GM19351 (cell line): ENCODE results near the gene ALG1.
A peak's percentile ranks its signal among the peaks of the same experiment; 100 is the strongest.
"Not testable (repeated sequence)": the region's sequence is repeated elsewhere in the genome, so short reads cannot be mapped to it uniquely, and the experiment has no call there.

ENCODE experiments used
- ATAC-seq: cut with Tn5 transposase; IDR thresholded peaks from one replicate; pipeline ENCODE4 v1.9.1; 2021; ENCODE audit warnings: mild to moderate bottlenecking, moderate library complexity; ENCODE audit not compliant: unreplicated experiment

The ALG1 gene

DNA sequence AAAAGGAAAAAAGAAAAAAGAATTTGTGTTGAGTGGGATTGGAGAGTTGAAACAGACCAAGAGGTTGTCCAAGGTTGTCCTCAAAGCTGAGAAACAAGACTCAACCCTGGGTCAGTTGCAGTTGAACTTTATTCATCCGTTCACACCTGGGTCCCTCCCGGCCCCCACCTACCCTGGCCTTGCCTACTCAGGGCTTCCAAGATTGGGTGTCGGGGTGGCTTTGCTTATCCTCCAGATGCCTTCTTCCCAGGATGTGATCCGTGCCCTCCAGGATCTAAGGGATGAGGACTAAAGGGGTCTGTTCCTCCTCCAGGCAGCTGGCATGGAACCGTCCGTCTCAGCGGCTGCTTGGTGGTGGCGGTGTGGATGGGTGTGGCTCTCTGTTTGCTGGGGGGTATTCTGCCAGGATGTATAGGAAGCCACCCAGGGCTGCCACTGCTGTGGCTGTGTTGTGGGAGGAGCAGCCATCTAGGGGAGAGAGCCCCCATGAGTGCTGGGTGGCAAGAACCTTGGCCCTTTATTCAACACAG is 27.6 kb upstream of the ALG1 start:
- no peak for ATAC-seq

DNA sequence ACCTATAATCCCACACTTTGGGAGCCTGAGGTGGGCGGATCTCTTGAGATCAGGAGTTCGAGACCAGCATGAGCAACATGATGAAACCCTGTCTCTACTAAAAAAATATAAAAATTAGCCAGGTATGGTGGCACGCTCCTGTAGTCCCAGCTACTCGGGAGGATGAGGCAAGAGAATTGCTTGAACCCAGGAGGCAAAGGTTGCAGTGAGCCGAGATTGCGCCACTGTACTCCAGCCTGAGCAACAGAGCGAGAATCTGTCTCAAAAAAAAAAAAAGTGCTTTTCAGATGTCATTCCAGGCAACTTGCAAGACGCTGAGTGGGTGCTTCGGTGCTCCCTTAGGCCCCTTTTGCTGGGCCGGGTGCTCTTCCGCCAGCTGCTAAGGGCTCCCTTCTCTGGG is 27.1 kb upstream of the ALG1 start:
- ATAC-seq, result not testable (repeated sequence)

DNA sequence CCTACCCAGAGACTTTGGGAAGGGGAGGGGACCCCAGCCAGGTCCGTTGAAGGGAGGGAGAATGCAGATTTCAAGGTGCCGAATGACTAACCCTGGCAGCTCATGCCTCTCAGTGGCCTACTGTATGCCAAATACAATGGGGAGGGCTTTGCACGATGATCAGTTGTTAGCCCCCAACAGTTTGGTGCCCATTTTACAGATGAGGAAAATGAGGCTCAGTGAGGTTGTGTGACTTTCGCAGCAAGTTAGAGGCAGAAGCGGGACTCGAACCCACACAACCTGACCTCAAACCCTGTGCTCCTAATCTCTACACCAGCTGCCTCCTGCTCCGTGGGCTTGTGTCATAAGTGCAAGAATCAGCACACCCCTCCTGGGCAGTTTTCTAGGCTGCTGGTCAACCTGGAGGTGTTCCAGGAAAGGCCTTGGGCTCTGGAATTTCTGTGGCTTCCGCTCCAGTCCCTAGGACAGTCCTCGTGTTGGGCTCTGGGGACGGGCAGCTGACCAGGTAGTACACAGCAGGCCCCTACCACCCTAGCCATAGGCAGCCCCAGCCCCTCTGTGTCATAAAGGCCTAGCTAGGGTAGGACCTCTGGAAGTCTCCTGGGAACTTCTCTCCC is 26.0 kb upstream of the ALG1 start:
- no peak for ATAC-seq

DNA sequence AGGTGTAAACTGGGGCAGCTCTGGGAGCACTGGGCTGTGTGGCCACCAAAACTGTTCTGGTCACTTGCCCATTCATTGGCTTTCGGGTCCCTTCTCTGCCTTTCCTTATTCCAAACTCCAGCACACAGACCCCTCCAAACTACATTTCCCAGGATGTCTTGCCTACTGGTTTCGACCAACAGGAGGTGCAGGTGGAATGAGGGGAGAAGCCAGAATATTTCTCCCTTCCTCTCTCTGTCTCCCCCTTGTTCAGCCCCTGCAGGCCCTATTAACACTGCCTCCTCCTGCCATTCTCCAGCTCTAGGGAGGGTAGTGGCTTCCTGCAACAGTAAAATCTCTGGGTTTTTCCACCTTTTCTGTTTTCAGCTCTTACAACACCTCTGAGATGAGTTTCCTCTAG is 24.7 kb upstream of the ALG1 start:
- no peak for ATAC-seq

DNA sequence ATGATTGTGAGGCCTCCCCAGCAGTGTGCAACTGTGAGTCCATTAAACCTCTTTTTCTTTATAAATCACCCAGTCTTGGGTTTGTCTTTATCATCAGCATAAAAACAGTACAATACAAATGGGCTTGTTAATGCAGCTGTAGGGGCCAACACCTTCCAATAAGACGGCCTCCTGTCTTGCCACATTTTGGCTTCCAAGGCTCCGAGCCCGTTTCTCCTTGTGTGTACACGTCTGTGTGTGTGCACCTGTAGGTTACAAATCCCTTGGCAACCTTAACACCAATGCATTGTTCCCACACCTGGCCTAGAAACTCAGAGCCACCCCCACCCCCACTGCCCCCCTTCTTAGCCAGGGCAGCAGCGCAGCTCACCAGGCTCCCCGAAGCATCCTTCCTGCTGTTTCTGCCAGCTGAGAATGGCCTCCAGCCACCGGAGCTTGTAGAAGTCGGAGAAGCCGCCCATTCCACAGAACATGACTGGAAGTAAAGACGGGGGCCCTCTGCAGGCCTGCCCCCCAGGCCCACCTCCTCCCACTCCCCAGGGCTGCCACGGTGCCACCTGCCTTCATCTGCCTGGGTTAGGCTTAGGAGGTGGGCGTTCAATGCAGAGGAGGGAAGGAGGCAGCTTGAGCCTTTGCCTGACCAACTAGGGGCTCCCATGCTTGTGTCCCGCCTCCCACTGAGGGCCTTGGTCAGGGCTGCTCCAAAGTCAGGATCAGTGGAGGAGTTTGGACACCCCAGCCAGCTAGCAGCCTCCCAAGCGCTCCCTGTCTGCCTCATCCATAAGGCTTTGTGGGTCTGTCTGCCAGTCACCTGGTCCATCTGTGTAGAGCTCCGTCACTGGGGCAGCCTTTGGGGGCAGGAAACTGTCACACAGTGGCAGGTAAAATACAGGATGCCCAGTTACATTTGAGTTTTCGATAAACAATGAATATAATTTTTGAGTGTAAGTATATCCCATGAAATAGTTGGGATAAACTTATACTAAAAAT is 16.5 kb upstream of the ALG1 start:
- no peak for ATAC-seq

DNA sequence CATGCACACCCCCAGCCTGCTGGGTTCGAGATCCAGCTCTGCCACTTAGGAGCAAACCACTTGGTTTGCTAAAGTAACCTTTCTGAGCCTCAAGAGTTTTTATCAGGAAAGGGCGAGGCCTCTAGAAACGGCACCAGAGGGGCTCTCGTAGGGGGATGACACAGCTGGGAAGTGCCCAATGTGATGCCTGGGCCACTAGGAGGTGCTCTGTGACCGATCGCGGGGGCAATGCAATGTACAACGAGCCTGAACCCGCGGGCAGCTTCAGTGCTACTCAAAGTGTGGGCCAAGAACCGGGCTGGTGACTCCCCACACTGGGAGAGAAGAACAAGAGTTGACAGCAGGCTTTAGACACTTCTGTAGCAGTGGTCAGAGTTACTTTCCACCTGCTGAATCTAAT is 15.3 kb upstream of the ALG1 start:
- ATAC-seq, result no peak

DNA sequence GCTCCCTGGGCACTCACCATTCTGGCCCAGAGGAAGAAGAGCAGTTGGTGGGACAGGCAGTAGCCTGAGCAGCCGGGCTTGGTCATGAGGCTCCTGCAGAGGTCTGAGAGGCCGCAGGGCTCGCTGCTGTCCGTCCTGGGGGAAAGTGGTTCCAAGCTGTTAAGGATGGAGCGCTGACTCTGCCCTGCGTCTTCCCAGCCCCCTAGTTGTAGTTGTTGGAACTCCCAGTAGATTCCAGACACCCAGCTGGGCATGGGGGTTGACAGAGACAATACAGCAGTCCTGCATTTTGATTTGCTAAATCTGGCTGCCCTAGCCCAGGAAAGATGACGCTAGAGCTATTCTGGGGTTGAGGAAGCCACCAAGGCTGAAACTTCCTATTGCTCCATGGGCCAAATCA is 13.2 kb upstream of the ALG1 start:
- no peak for ATAC-seq

DNA sequence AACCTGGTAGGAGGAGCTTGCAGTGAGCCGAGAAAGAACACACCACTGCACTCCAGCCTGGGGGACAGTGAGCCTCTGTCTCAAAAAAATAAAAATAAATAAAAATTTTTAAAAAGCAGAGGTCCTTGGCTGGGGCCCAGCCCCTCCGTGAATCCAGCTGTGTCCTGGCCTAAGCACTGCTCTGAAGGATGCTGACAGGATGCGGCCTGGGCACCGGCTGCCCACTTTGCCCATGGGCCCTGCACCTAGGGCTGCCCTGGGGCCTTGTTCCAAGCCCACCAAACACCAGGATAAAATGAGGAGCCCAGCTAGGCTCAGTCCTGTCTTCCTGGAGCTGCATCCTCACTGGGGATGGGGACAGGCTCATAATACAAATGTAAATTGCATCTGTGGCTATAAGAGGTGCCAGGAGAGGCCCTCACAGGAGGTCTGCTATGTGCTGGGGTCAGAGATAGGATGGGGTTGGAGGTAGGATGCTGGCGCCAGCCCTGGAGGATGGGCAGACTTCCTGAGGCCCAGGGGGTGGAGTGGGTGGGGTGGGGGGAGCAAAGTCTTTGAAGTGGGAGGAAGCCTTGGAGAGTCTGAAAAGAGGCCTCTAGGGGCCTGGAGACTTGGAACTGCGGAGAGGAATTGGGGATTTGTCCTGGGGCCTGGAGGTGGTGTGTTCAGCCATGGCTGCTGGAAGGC is 12.1 kb upstream of the ALG1 start:
- no peak for ATAC-seq

DNA sequence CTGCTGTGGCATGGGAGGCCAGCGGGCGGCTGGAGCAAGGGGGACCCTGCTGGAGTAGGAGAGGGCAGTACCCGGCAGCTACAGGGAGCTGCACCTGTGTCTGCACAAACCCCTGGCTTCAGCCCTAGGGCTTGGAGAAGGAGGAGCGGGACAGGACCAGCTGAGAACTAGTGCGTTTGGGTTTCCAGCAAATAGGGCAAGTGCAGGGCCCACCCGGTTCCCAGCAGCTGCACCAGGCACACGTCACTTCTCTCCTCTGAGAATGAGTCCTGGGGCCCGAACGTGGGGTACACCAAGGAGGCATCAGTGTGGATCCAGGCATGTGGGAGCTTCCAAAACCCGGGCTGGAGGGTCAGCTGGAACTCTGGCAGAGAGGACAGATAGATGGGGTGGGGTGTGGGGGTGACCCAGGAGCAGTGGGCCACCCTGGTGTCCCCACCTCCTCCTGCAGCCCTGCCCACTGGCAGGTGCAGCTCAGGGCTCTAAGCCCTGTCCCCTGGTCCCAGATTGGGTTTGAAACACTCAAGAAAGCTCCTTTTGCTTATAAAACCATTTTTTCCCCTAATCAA is 11.5 kb upstream of the ALG1 start:
- ATAC-seq, result no peak

DNA sequence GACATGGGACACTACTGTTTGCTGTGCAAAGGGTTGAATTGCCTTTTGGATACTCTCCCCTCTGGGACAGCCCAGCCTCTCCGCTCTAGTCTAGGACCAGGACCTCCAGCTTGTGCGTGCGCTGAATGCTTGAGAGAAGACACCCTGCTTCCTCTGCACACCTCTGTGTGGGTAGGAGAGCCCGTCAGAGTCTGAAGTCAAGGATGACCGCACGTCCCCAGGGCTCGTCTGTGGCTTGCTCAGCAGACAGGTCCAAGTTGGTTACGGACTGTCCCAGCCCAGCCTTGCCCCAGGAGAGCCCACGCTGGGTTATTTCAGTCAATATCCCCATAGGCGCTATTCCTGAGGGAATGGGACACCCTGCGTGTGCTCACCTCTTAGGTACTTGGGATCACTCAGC is 9.6 kb upstream of the ALG1 start:
- peak; percentile 91 for ATAC-seq

DNA sequence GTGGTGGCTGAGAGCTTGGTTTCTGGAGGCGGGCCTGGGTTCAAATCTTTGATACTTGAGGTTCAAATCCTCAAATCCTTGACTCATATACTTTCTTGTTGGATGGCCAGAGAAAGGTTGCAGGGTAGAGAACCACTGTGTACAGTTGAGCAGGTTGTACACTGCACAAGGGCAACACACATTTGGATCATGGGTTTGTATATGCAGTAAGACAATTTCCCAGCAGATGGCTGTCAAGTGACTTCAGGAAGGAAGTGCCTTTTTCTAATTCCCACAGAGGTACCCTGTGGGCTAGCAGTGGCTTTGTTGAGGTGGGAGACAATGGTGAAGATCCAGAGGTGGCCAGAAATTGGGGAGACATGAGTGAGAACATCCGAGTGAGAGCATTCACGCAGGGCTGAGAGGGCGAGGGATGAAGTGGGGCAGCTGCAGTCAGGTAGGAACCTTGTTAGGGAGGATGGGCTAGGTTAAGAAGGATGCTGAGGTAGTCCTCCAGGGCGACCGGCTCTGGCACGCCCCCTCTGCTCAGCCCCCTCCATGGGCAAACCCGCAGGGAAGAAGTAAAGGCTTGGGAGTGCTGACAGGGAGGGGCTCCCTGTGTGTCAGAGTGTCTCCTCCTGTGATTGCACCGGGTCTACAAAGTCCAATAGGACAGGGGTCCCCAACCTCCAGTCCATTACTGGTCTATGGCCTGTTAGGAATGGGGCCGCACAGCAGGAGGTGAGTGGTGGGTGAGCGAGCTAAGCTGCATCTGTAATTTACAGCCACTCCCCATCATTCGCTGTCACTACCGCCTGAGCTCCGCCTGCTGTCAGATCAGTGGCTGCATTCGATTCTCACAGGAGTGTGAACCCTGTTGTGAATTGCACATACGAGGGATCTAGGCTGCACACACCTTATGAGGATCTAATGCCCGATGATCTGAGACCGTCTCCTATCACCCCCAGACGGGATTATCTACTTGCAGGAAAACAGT is 8.6 kb upstream of the ALG1 start:
- no peak for ATAC-seq

DNA sequence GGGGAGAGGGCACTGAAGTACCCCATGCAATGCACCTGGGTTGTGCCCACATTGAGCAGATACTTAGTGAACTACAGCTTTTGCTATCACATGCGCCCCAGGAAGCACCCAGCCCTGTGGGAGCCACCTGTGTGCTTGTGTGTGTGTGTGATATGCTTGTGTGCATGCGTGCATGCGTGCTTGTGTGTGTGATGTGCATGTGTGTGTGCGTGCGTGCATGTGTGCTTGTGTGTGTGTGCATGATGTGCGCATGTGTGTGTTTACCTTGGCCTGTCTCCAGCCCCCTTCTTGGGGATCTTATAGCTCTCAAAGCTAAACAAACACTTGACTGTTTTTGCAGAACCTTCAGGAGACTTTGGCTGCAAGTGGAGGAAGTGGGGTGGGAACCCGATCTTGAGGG is 6.7 kb upstream of the ALG1 start:
- ATAC-seq, result no peak

DNA sequence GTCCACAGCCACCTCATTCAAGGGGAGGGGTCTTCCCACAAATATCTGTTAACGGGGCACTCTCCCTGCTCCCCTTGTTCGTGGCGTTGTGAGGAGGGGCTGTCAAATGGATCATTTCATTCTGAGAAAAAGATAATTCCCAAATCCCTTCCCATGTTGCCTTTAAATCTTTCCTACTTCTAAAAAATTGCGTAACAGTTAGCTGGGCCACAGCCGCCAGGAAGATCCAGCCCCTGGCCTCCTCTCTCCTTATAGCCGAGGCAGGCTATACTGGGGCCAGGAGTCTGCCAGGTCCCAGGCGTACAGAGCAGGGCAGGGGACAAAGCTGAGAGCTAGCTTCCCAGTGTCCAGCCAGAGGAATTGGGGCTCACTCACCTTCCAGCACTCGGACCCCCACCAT is 6.3 kb upstream of the ALG1 start:
- ATAC-seq, result no peak

DNA sequence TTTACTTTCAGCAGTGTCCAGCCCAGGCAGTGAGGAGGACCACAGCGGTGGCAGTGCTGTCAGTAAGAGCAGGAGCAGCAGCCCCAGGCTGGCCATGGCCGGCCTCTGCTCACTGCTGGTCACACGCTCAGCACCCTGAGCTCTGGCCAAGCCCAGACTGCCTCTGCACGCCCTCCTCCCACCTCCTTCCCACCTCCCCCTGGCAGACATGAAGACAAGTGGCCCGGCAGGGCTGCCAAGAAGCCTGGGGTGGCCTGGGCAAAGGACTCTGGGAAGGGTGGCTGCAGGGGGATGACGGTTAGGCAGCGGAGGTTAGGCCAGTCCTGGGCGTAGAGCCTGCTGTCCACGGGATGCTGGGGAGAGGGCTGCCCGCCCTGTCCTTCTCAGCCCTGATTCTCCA is 5.8 kb upstream of the ALG1 start, which contains the start of gene C16orf89:
Gene C16orf89, minus strand, starts transcription at position 144 of the 400 bp plus-strand sequence. Its CDS starts 48 bp downstream, at position 96.
- ATAC-seq, result no peak

DNA sequence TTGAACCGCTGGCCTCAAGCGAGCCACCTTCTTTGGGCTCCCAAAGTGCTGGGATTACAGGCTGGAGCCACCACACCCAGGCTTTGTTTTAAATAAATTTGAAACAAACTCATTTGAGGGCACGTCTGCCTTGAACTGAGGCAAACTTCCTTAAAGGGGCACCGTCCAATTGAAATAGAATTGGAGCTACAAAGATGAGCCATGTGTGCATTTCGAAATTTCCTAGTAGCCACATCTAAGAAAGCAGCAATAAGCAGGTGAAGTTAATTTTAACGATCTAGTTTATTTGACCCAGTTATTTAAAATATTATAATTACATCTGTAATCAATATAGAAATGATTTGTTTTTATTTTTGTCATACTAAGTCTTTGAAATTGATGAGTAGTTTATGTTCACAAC is 5.1 kb upstream of the ALG1 start:
- ATAC-seq, result no peak

DNA sequence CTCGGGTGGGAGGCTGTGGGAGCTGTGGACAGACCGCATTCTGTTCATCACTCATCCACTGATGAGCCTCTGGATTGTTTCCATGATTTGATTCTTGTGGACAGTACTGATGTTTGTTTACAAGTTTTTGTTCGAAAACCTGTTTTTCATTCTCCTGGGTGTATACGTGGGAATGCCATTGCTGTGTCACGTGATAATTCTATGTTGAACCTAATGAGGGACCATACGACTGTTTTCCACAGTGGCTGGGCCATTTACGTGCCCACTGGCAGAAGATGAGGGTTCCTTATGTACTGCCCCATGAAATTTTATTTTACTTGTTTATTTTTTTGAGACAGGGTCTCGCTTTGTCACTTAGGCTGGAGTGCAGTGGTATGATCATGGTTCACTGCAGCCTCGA is 2.6 kb upstream of the ALG1 start:
- no peak for ATAC-seq

DNA sequence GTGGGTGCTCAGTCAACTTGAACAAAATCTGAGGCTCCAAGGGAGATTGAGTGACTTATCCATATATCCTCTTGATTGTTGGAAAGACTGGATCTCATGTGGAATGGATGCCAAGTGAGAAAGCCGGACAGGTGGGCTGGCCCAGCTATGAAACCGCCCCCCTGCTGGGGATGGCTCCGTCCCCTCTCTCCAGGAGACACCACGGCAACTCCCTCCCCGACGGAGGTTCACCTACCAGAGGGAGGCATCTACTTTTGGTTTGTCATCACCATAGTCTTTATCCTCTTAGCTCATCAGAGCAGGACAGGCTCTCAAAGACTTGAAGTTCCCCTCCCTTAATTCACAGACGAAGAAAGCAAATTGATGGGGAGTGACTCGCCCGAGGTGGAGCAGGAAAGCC is 1.8 kb upstream of the ALG1 start:
- no peak for ATAC-seq

DNA sequence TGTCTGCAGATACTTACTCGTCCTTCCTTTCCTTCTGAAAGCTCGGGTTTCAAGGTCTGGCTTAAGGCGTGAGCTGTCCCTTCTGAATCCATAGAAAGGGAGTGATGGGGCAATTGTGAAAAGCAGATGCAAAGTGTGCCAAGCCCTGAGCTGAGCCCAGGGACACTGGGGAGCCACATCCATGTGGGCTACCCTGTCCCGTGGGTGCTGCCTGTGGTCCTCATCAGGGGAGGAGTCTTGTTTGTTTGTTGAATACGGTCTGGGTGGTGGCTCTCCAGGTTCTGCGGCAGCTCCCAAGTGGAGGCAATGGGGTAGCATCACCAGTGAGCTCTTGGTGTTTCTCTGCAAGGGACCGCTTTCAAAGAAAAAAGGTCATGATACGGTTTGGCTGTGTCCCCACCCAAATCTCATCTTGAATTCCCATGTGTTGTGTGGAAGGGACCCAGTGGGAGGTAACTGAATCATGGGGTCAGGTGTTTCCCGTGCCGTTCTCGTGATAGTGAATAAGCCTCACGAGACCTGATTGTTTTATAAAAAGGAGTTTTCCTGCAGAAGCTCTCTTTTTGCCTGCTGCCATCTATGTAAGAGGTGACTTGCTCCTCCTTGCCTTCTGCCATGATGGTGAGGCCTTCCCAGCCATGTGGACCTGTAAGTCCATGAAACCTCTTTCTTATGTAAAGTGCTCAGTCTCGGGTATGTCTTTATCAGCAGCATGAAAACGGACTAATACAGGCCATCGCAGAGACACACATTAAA is 1.0 kb upstream of the ALG1 start:
- ATAC-seq, result no peak

DNA sequence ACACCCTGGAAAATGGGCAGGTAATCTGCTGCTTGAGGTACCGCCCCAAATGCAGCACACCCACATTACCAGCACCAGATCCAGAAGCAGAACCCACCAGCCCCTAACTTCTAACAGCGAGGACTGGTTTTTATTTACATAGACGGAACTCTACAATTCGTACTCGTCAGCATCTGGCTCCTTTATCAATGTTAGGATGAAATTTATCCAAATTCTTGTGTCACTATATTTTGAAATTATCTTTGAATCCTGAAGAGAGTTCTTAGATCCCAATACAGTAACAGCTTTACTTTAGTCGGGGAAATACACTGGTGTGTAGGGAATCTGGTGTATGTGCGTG is 332 bp upstream of the ALG1 start:
- no peak for ATAC-seq
